GM12891 (cell line): ENCODE measurements around the gene KAZN.

Experiments
- POLR2A ChIP-seq: IDR thresholded peaks from 2 replicates; pipeline ENCODE4 v1.6.1; 2011; ENCODE audit warnings: low read depth, low read length, control low read depth
- POLR2AphosphoS5 ChIP-seq: IDR thresholded peaks from 2 replicates; pipeline ENCODE4 v1.6.1; 2011; ENCODE audit warnings: low read depth, low read length, control low read depth
- TAF1 ChIP-seq: IDR thresholded peaks from 2 replicates; pipeline ENCODE4 v1.6.1; 2011; ENCODE audit warnings: low read depth, low read length, control low read depth

GRCh38 chr1:15038232-15039016, 439.9 kb downstream of the KAZN start:
- TF ChIP-seq POLR2A (no peak), POLR2AphosphoS5 (no peak), TAF1 (no peak)
